HepG2 (cell line): Measurements from ENCODE around the gene TJP3. TPM values are rescaled to one million over a fixed set of nuclear protein-coding genes. Genes with fewer than 3 reads are reported as not detected.
A peak's percentile ranks its signal among the peaks of the same experiment; 100 is the strongest.

ENCODE experiments used
- ARNTL ChIP-seq: sonication (generic); formaldehyde crosslinking; IDR thresholded peaks from 2 replicates; pipeline ENCODE4 v1.4.0; 2020; ENCODE audit warnings: mild to moderate bottlenecking, missing genetic modification reagents
- CBX2 ChIP-seq, 2 experiments: fragments of 200-600 bp in 1 of 2; sonication (generic); formaldehyde crosslinking in 1 of 2; IDR thresholded peaks; 2 replicates each; pipeline versions ENCODE4 v1.7.0 to v1.8.1; 2018 to 2022; ENCODE audit warnings: low read depth in 2 of 2, low read length in 1 of 2, mild to moderate bottlenecking in 1 of 2, missing genetic modification reagents in 1 of 2
- HNRNPL ChIP-seq: fragments of 200-400 bp; formaldehyde crosslinking; IDR thresholded peaks from 2 replicates; pipeline ENCODE4 v1.6.1; 2017; ENCODE audit warnings: mild to moderate bottlenecking, low read depth, low read length
- HOXD1 ChIP-seq: sonication (generic); formaldehyde crosslinking; IDR thresholded peaks from 2 replicates; pipeline ENCODE4 v1.5.0; 2020; ENCODE audit warnings: missing genetic modification reagents
- IRF2 ChIP-seq: IDR thresholded peaks from 2 replicates; pipeline ENCODE4 v1.6.1; 2018; ENCODE audit warnings: missing genetic modification reagents, missing compliant biosample characterization
- PHF5A ChIP-seq: IDR thresholded peaks from one replicate; pipeline ENCODE4 v1.6.1; 2018; ENCODE audit warnings: low read depth, missing genetic modification reagents; ENCODE audit not compliant: unreplicated experiment
- POLR2G ChIP-seq: fragments of 200-400 bp; formaldehyde crosslinking; IDR thresholded peaks from 2 replicates; pipeline ENCODE4 v1.6.1; 2018; ENCODE audit warnings: mild to moderate bottlenecking, low read depth, low read length, moderate library complexity
- SIX1 ChIP-seq: sonication (generic); formaldehyde crosslinking; IDR thresholded peaks from 2 replicates; pipeline ENCODE4 v1.4.0; 2020; ENCODE audit warnings: missing genetic modification reagents, borderline replicate concordance
- ZNF124 ChIP-seq: sonication (generic); formaldehyde crosslinking; IDR thresholded peaks from 2 replicates; pipeline ENCODE4 v1.4.0; 2020; ENCODE audit warnings: missing genetic modification reagents
- ZNF350 ChIP-seq: sonication (generic); formaldehyde crosslinking; IDR thresholded peaks from 2 replicates; pipeline ENCODE4 v1.4.0; 2020; ENCODE audit warnings: mild to moderate bottlenecking, low read depth, missing genetic modification reagents, borderline replicate concordance
- ZNF547 ChIP-seq: sonication (generic); formaldehyde crosslinking; IDR thresholded peaks from 2 replicates; pipeline ENCODE4 v1.5.1; 2020; ENCODE audit warnings: mild to moderate bottlenecking, missing genetic modification reagents
- ZNF629 ChIP-seq: sonication (generic); formaldehyde crosslinking; conservative IDR thresholded peaks from 2 replicates; pipeline ENCODE4 v1.5.0; 2020; ENCODE audit warnings: missing genetic modification reagents
- polyA plus RNA-seq, 8 experiments: library from polyadenylated mRNA; depleted of rRNA in 3 of 8; stranded (reverse) in 7 of 8; unstranded in 1 of 8; fragments of >200 nt; fragmentation: Illumina TruSeq in 4 of 8; extraction: Trizol in 4 of 8; gene quantifications; 2 replicates each; pipeline versions ENCODE4 v1.2.1 to v1.2.3, GENCODE V29; 2011 to 2016; ENCODE audit warnings: low read depth in 4 of 8, missing spikeins in 1 of 8, mixed read lengths in 1 of 8; ENCODE audit not compliant: insufficient read depth in 1 of 8
- total RNA-seq, 5 experiments: library from RNA; depleted of rRNA; stranded (reverse); fragments of >200 nt; fragmentation: Illumina TruSeq; extraction: Trizol; gene quantifications; 2 replicates each; pipeline ENCODE4 v1.2.3, GENCODE V29; 2016; ENCODE audit warnings: low read depth in 1 of 5
- TF ChIP-seq, protein P1 (sequence below): sonication (generic); formaldehyde crosslinking; IDR thresholded peaks from 2 replicates; pipeline ENCODE4 v1.8.1; 2022; ENCODE audit warnings: low read depth, mild to moderate bottlenecking, missing genetic modification reagents
- TF ChIP-seq, protein P2 (sequence below): sonication (generic); formaldehyde crosslinking; IDR thresholded peaks from 2 replicates; pipeline ENCODE4 v1.5.0; 2020; ENCODE audit warnings: missing genetic modification reagents, mild to moderate bottlenecking, borderline replicate concordance
- TF ChIP-seq, protein P3 (sequence below): sonication (generic); formaldehyde crosslinking; IDR thresholded peaks from 2 replicates; pipeline ENCODE4 v1.4.0; 2020; ENCODE audit warnings: missing genetic modification reagents
- TF ChIP-seq, protein P4 (sequence below): IDR thresholded peaks from 2 replicates; pipeline ENCODE4 v1.6.1; 2016; ENCODE audit warnings: low read depth, borderline replicate concordance
- TF ChIP-seq, protein P5 (sequence below): sonication (generic); formaldehyde crosslinking; IDR thresholded peaks from 2 replicates; pipeline ENCODE4 v1.5.0; 2020; ENCODE audit warnings: missing genetic modification reagents
- TF ChIP-seq, protein P6 (sequence below): IDR thresholded peaks from 2 replicates; pipeline ENCODE4 v1.6.1; 2012; ENCODE audit warnings: low read length, improper control_type of control experiment

TJP3 gene
- total and polyA plus RNA-seq, 2 of the 13 experiments (the other 11 are each of a cell fraction or from before 2014, with no cell fraction given), result 2.3 to 21.5 TPM

DNA sequence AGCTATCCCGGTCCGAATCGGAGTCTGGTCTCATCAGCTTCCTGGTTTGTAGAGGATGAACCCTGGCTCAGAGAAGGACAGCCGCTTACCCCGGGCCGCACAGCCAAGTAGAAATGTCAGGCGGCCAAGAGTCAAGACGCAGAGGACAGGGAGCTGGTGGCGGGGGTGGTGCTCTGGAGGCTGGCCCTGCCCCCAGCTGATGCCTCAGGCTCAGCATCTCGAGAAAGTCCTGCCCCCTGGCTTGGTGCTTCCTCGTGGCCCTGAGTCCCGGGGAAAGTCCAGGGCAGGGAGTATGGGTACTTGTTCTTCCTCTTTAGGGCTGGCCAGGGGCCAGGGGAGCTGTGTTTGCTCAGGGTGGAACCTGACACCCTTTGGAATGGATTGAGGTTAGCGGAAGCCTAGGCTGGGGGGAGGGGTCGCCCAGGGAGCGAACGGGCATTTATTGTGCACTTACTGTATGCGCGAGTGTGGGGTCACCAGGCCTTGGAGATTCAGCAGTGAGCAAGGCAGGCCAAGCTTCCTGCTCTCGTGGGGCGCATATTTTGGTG lies 2.2 kb downstream of the TJP3 start (continued):
- TF ChIP-seq, protein P1, sequence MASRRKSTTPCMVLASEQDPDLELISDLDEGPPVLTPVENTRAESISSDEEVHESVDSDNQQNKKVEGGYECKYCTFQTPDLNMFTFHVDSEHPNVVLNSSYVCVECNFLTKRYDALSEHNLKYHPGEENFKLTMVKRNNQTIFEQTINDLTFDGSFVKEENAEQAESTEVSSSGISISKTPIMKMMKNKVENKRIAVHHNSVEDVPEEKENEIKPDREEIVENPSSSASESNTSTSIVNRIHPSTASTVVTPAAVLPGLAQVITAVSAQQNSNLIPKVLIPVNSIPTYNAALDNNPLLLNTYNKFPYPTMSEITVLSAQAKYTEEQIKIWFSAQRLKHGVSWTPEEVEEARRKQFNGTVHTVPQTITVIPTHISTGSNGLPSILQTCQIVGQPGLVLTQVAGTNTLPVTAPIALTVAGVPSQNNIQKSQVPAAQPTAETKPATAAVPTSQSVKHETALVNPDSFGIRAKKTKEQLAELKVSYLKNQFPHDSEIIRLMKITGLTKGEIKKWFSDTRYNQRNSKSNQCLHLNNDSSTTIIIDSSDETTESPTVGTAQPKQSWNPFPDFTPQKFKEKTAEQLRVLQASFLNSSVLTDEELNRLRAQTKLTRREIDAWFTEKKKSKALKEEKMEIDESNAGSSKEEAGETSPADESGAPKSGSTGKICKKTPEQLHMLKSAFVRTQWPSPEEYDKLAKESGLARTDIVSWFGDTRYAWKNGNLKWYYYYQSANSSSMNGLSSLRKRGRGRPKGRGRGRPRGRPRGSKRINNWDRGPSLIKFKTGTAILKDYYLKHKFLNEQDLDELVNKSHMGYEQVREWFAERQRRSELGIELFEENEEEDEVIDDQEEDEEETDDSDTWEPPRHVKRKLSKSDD (CRISPR knock-in tag), result peak; percentile 88
- TF ChIP-seq, protein P2, sequence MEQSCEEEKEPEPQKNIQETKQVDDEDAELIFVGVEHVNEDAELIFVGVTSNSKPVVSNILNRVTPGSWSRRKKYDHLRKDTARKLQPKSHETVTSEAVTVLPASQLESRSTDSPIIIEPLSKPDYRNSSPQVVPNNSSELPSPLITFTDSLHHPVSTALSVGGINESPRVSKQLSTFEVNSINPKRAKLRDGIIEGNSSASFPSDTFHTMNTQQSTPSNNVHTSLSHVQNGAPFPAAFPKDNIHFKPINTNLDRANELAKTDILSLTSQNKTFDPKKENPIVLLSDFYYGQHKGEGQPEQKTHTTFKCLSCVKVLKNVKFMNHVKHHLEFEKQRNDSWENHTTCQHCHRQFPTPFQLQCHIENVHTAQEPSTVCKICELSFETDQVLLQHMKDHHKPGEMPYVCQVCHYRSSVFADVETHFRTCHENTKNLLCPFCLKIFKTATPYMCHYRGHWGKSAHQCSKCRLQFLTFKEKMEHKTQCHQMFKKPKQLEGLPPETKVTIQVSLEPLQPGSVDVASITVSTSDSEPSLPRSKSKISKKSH, result 0 out of 2 replicates have a peak, but pooled peaks have one; percentile 43
- TF ChIP-seq ARNTL (CRISPR knock-in tag), result peak; percentile 43; the same call in 1 of the 2 replicates
- TF ChIP-seq ZNF350 (CRISPR knock-in tag), result peak; percentile 75
- no peak; the same call in 1 of the 2 replicates for TF ChIP-seq ZNF547 (CRISPR knock-in tag)
- TF ChIP-seq IRF2 (CRISPR knock-in tag), result peak; percentile 67; the same call in 1 of the 2 replicates
- peak; percentile 86 for TF ChIP-seq PHF5A (CRISPR knock-in tag)
- TF ChIP-seq, protein P3, sequence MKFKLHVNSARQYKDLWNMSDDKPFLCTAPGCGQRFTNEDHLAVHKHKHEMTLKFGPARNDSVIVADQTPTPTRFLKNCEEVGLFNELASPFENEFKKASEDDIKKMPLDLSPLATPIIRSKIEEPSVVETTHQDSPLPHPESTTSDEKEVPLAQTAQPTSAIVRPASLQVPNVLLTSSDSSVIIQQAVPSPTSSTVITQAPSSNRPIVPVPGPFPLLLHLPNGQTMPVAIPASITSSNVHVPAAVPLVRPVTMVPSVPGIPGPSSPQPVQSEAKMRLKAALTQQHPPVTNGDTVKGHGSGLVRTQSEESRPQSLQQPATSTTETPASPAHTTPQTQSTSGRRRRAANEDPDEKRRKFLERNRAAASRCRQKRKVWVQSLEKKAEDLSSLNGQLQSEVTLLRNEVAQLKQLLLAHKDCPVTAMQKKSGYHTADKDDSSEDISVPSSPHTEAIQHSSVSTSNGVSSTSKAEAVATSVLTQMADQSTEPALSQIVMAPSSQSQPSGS (CRISPR knock-in tag), result peak; percentile 69; the same call in 1 of the 2 replicates
- TF ChIP-seq SIX1 (CRISPR knock-in tag), result peak; percentile 100
- TF ChIP-seq, protein P4, sequence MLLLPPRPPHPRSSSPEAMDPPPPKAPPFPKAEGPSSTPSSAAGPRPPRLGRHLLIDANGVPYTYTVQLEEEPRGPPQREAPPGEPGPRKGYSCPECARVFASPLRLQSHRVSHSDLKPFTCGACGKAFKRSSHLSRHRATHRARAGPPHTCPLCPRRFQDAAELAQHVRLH, result peak; percentile 71; the same call in 1 of the 2 replicates
- TF ChIP-seq, protein P5, sequence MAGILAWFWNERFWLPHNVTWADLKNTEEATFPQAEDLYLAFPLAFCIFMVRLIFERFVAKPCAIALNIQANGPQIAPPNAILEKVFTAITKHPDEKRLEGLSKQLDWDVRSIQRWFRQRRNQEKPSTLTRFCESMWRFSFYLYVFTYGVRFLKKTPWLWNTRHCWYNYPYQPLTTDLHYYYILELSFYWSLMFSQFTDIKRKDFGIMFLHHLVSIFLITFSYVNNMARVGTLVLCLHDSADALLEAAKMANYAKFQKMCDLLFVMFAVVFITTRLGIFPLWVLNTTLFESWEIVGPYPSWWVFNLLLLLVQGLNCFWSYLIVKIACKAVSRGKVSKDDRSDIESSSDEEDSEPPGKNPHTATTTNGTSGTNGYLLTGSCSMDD (CRISPR knock-in tag), result no peak
- no peak for TF ChIP-seq POLR2G
- TF ChIP-seq HNRNPL, result peak; percentile 72; the same call in 1 of the 2 replicates
- TF ChIP-seq CBX2 (IDR thresholded peaks at IDR 0.05; ENCODE audit: low read depth, low read length), result no peak
- TF ChIP-seq CBX2 (CRISPR knock-in tag; IDR thresholded peaks at IDR 0.05; ENCODE audit: low read depth), result no peak
- TF ChIP-seq ZNF629 (CRISPR knock-in tag), result peak; percentile 81
- 0 out of 2 replicates have a peak, but pooled peaks have one; percentile 73 for TF ChIP-seq ZNF124 (CRISPR knock-in tag)
- TF ChIP-seq, protein P6, sequence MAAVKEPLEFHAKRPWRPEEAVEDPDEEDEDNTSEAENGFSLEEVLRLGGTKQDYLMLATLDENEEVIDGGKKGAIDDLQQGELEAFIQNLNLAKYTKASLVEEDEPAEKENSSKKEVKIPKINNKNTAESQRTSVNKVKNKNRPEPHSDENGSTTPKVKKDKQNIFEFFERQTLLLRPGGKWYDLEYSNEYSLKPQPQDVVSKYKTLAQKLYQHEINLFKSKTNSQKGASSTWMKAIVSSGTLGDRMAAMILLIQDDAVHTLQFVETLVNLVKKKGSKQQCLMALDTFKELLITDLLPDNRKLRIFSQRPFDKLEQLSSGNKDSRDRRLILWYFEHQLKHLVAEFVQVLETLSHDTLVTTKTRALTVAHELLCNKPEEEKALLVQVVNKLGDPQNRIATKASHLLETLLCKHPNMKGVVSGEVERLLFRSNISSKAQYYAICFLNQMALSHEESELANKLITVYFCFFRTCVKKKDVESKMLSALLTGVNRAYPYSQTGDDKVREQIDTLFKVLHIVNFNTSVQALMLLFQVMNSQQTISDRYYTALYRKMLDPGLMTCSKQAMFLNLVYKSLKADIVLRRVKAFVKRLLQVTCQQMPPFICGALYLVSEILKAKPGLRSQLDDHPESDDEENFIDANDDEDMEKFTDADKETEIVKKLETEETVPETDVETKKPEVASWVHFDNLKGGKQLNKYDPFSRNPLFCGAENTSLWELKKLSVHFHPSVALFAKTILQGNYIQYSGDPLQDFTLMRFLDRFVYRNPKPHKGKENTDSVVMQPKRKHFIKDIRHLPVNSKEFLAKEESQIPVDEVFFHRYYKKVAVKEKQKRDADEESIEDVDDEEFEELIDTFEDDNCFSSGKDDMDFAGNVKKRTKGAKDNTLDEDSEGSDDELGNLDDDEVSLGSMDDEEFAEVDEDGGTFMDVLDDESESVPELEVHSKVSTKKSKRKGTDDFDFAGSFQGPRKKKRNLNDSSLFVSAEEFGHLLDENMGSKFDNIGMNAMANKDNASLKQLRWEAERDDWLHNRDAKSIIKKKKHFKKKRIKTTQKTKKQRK, result no peak
- TF ChIP-seq HOXD1 (CRISPR knock-in tag), result 0 out of 2 replicates have a peak, but pooled peaks have one; percentile 35
